ENCODE measurements around the gene TXNDC9. TPM values are rescaled to one million over a fixed set of nuclear protein-coding genes. Genes with fewer than 3 reads are reported as not detected.
"Not testable (repeated sequence)": the region's sequence is repeated elsewhere in the genome, so short reads cannot be mapped to it uniquely, and the experiment has no call there.

TXNDC9 gene
- total RNA-seq, 8 experiments from 2014 or later, result 26.7 to 54.4 (median 42.9) TPM

- Histone ChIP-seq H3K27ac (no peak overlapping the region), H3K4me3 (no peak overlapping the region), H3K4me1 (replicated peaks in 1 of 2) (no peaks in the 10 kb centered on the region)
- ATAC-seq (replicated peaks in 6 of 8), result no peak
- in situ Hi-C loops (cut with MboI; ENCODE audit: low pct_unique_long_range_greater_than_20kb in 2 of 9, low sequenced_read_pairs in 9 of 9, unreplicated experiment in 9 of 9), result no loop called here
- 75 to 100% (median 100%) methylated on average over 1 to 3 of the region's 3 CpGs; no CpG with 5 or more reads in 2 of the 10 experiments for WGBS, 10 experiments
Observed at GRCh38 chr2:99348173-99348572, 12.0 kb upstream of the TXNDC9 start.

GRCh38 chr2:99346218-99346617, 10.1 kb upstream of the TXNDC9 start:
- in situ Hi-C loops (cut with MboI; ENCODE audit: low pct_unique_long_range_greater_than_20kb in 2 of 9, low sequenced_read_pairs in 9 of 9, unreplicated experiment in 9 of 9), result no loop called here
- no peak for ATAC-seq (replicated peaks in 6 of 8)
- Histone ChIP-seq H3K4me1 (replicated peaks in 1 of 2) (no peaks in the 10 kb centered on the region), H3K27ac (no peak overlapping the region), H3K4me3 (no peak overlapping the region)

- WGBS, 10 experiments, result 40 to 100% (median 95%) methylated on average over 1 to 4 of the region's 7 CpGs; no CpG with 5 or more reads in 1 of the 10 experiments
- H3K4me1 ChIP-seq (replicated peaks in 1 of 2); H3K27ac ChIP-seq; H3K4me3 ChIP-seq; ATAC-seq (replicated peaks in 6 of 8); in situ Hi-C loops (cut with MboI; ENCODE audit: low pct_unique_long_range_greater_than_20kb in 2 of 9, low sequenced_read_pairs in 9 of 9, unreplicated experiment in 9 of 9): not testable (repeated sequence)
Observed at GRCh38 chr2:99345446-99345845, 9.3 kb upstream of the TXNDC9 start.

- in situ Hi-C loops (cut with MboI; ENCODE audit: low pct_unique_long_range_greater_than_20kb in 2 of 9, low sequenced_read_pairs in 9 of 9, unreplicated experiment in 9 of 9), result no loop called here
- no peak for ATAC-seq (replicated peaks in 6 of 8)
- H3K4me3 ChIP-seq, result no peak overlapping the region
- H3K4me1 ChIP-seq (replicated peaks in 1 of 2), result no peaks in the 10 kb centered on the region
- H3K27ac ChIP-seq, result no peak overlapping the region
- WGBS, 10 experiments, result 90 to 100% (median 100%) methylated on average over 1 to 2 of the region's 2 CpGs; no CpG with 5 or more reads in 1 of the 10 experiments
Observed at GRCh38 chr2:99342536-99342935, 6.4 kb upstream of the TXNDC9 start.

- in situ Hi-C loops (cut with MboI; ENCODE audit: low pct_unique_long_range_greater_than_20kb in 2 of 9, low sequenced_read_pairs in 9 of 9, unreplicated experiment in 9 of 9), result no loop called here
- H3K27ac ChIP-seq, result no peak overlapping the region
- H3K4me1 ChIP-seq (replicated peaks in 1 of 2), result no peaks in the 10 kb centered on the region
- H3K4me3 ChIP-seq, result no peak overlapping the region
- ATAC-seq (replicated peaks in 6 of 8), result no peak
- 81 to 100% (median 94%) methylated on average over 3 to 8 of the region's 8 CpGs; no CpG with 5 or more reads in 2 of the 10 experiments for WGBS, 10 experiments
Observed at GRCh38 chr2:99340669-99341236, 4.6 kb upstream of the TXNDC9 start.

- Histone ChIP-seq H3K4me3 (peak overlapping the region; percentile 58 to 98 (median 74)), H3K27ac (peak overlapping the region; percentile 48 to 52), H3K4me1 (replicated peaks in 1 of 2) (peaks cover 5 to 7% of the 10 kb centered on the region in 2 donors)
- in situ Hi-C loops (cut with MboI; ENCODE audit: low pct_unique_long_range_greater_than_20kb in 2 of 9, low sequenced_read_pairs in 9 of 9, unreplicated experiment in 9 of 9), result no loop called here
- WGBS, 10 experiments, result 0 to 6% (median 1%) methylated on average over 2 to 16 of the region's 17 CpGs; no CpG with 5 or more reads in 1 of the 10 experiments
- ATAC-seq (replicated peaks in 6 of 8), result no peak
Observed at GRCh38 chr2:99338029-99338585, 2.0 kb upstream of the TXNDC9 start.

- ATAC-seq (replicated peaks in 6 of 8), result peak; percentile 72 to 86 (median 84)
- 0 to 8% (median 1%) methylated on average over 2 to 22 of the region's 87 CpGs; no CpG with 5 or more reads in 1 of the 10 experiments for WGBS, 10 experiments
- in situ Hi-C loops (cut with MboI; ENCODE audit: low pct_unique_long_range_greater_than_20kb in 2 of 9, low sequenced_read_pairs in 9 of 9, unreplicated experiment in 9 of 9), result no loop called here
Observed at GRCh38 chr2:99337113-99338028, 1.2 kb upstream of the TXNDC9 start, which contains the start of gene EIF5B. Gene EIF5B, plus strand, starts transcription at chr2:99337389. Its CDS starts 166 bp downstream, at chr2:99337555.

GRCh38 chr2:99336804-99337112, 625 bp upstream of the TXNDC9 start:
- Histone ChIP-seq H3K4me1 (replicated peaks in 1 of 2) (peaks cover 5 to 7% of the 10 kb centered on the region in 2 donors), H3K27ac (peak overlapping the region; percentile 83 to 84), H3K4me3 (peak overlapping the region; percentile 58 to 98 (median 74))
- WGBS, 10 experiments, result 0 to 20% (median 2%) methylated on average over 1 to 8 of the region's 8 CpGs; no CpG with 5 or more reads in 2 of the 10 experiments
- peak; percentile 11 to 34 (median 16) for ATAC-seq (replicated peaks in 6 of 8)
- in situ Hi-C loops (cut with MboI; ENCODE audit: low pct_unique_long_range_greater_than_20kb in 2 of 9, low sequenced_read_pairs in 9 of 9, unreplicated experiment in 9 of 9), result no loop called here

More at GRCh38 chr2:99337113-99338028, 1.2 kb upstream of the TXNDC9 start, which contains the start of gene EIF5B:
- peak within 1 kb of the TSS; percentile 71 to 98 (median 79) for H3K4me3 ChIP-seq
- peak within 1 kb of the TSS; percentile 83 to 84 for H3K27ac ChIP-seq
- peaks cover 5 to 7% of the 10 kb centered on the region in 2 donors for H3K4me1 ChIP-seq (replicated peaks in 1 of 2)

GRCh38 chr2:99325384-99325783, 10.7 kb downstream of the TXNDC9 start:
- in situ Hi-C loops (cut with MboI; ENCODE audit: low pct_unique_long_range_greater_than_20kb in 2 of 9, low sequenced_read_pairs in 9 of 9, unreplicated experiment in 9 of 9), result no loop called here
- H3K27ac ChIP-seq, result no peak overlapping the region
- H3K4me3 ChIP-seq, result no peak overlapping the region
- no peak for ATAC-seq (replicated peaks in 6 of 8)
- 75 to 100% (median 90%) methylated on average over 1 to 5 of the region's 5 CpGs; no CpG with 5 or more reads in 1 of the 10 experiments for WGBS, 10 experiments
- H3K4me1 ChIP-seq (replicated peaks in 1 of 2), result no peaks in the 10 kb centered on the region

- H3K4me3 ChIP-seq; H3K27ac ChIP-seq; H3K4me1 ChIP-seq (replicated peaks in 1 of 2); in situ Hi-C loops (cut with MboI; ENCODE audit: low pct_unique_long_range_greater_than_20kb in 2 of 9, low sequenced_read_pairs in 9 of 9, unreplicated experiment in 9 of 9); ATAC-seq (replicated peaks in 6 of 8): not testable (repeated sequence)
- 80 to 100% (median 95%) methylated on average over 1 to 6 of the region's 7 CpGs; no CpG with 5 or more reads in 2 of the 10 experiments for WGBS, 10 experiments
Observed at GRCh38 chr2:99317873-99318200, 18.3 kb downstream of the TXNDC9 start.

GRCh38 chr2:99317161-99317872, 18.8 kb downstream of the TXNDC9 start:
- 94 to 100% (median 100%) methylated on average over 1 to 9 of the region's 9 CpGs for WGBS, 10 experiments
- ATAC-seq (replicated peaks in 6 of 8), result no peak
- Histone ChIP-seq H3K4me3 (no peak overlapping the region), H3K27ac (no peak overlapping the region), H3K4me1 (replicated peaks in 1 of 2) (no peaks in the 10 kb centered on the region)
- in situ Hi-C loops (cut with MboI; ENCODE audit: low pct_unique_long_range_greater_than_20kb in 2 of 9, low sequenced_read_pairs in 9 of 9, unreplicated experiment in 9 of 9), result no loop called here

- ATAC-seq (replicated peaks in 6 of 8); in situ Hi-C loops (cut with MboI; ENCODE audit: low pct_unique_long_range_greater_than_20kb in 2 of 9, low sequenced_read_pairs in 9 of 9, unreplicated experiment in 9 of 9); H3K4me1 ChIP-seq (replicated peaks in 1 of 2); H3K4me3 ChIP-seq; H3K27ac ChIP-seq: not testable (repeated sequence)
- WGBS, 10 experiments, result 100% methylated on average over 1 of the region's 2 CpGs; no CpG with 5 or more reads in 9 of the 10 experiments
Observed at GRCh38 chr2:99301097-99301496, 35.0 kb downstream of the TXNDC9 start, which contains the start of gene LYG1. Gene LYG1, minus strand, starts transcription at chr2:99301197. Its CDS starts 5,527 bp downstream, at chr2:99295670.
